ENCODE measurements around the gene SECTM1.

The SECTM1 gene

DNA sequence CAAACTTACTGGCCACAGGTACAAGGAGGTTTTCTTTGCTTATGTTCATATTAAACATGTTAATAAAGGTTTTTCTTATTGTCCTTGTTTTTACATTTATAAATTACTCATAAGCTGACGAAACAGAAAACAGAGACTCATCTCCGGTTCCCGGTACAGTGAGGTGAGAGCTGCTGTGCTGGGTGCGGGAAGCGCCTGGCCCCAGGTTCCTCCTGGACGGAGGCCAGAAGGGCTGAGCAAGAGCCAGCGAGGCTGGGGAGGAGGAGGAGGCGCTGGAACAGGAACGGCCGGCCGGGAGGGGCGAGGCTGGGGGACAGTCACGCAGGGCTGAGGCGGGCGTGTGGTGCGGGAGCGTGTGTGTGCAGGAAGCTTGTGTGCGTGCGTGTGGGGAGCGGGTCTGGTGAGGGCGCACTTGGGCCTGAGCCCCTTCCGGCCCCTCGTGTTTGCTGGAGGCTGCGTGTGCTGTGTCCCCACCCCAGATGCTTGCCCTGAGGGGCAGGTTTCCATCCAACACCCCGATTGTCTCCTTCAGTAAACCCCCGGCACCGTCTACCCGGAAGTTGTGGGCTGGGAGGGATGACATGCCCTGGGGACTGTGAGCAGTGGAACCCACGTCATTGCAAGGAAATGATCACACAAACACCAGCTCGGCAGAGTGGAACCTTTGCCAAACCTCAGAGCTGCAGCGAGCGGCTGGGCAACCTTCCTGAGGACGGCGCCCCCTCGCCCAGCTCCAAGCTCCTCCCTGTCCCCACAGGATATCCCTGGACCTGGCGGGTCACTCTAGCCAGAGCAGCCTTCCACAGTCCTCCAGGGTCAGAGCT, 35.6 kb downstream of the SECTM1 start:
- DNase-seq: peak; percentile 93

DNA sequence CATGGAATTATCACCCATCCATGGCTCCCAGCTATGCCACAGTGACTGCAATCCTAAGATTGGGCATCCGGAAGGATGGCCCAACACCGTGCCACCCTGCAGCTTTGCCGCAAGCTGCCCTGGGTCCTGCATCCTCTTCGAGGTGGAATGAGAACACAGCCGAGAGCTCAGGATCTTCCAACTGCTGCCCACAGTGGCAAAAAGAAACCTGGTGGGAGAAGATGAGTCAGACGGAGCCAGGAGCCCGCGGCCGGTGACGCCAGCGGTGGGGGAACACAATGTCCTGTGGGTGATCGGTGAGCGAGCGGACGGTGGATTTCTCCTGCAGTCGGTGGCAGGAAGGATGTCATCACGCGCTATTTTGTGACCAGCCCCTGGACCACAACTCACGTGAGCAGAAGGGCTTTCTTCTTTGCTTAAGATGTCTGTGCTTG, 36.3 kb downstream of the SECTM1 start:
- DNase-seq: peak; percentile 89

DNA sequence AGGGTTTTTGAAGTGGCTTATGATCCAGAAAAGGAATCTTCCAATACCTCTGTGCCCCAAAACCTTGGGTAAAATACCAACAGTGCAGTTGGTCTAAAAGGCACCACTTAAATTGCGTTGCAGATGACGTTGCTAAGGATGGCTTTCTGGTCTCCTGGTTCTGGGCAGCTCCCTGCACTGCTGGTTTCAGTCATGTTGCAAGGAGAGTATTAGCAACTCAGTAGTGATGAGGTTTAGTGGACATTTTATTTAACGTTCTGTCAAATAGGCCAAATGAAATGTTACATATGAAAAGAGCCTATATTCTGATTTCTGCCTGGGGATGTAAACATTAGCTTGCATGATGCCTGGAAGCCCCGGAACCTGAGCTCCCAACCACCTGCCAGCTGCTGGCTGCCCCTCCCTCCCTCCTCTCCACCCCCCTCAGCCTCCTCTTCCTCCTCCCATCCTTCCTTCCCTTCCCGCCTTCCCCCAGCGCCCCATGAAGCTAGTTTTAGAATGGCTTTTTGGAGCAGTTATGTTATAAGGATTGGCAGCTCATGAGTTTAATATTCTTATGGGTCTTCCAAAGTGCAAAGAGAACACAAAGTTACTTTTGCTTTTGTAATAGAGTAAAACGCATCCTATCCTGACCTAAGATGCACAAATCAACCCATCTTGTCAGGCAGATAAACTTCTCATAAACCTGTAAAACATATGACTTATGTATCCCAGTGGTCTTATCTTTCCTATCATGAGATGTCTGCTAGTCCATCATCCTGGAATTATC, 36.9 kb downstream of the SECTM1 start:
- peak; percentile 39 for DNase-seq

DNA sequence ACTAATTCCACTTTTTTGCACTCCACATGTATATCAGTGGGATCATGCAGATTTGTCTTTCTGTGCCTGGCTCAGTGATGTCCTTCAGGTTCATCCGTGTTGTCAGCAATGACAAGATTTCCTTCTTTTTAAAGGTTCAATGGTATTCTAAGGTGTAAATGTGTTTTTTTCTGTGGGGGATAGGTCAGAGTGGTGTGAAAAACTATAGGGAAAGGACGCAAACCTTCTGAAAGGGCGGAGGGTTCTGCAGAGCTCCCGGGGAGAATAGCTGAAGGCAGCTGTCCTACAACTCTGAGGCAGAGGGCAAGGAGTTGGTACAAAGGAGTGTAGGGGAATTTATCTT, 38.1 kb downstream of the SECTM1 start:
- no peak for DNase-seq

DNA sequence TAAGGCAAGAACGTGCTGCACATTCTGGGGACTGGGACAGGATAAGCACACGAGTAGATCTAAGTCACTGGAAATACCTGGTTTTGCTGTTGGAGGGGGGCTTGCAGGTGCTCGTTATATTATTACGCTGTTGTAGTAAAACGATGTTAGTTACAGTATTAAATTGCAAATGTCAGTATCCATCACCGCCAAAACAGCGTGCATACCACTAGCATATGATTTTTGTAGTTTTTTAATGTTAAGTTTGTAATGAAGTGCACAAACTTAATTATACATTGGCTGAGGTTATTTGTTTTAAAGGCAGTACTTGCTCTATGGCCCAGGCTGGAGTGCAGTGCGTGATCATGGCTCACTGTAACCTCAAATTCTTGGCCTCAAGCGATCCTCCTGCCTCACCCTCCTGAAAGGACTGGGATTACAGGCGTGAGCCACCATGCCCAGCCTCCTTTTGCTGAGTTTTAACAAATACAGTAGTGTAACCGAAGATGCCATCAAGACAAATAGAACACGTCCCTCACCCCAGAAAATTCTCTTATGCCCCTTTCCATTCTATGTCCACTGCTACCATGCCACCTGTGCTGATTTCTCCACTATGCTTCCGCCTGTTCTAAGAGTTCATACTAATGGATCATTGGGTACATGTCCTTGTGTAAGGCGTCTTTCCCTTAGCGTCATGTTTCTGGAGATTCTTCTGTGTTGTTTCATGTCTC, 39.3 kb downstream of the SECTM1 start:
- DNase-seq: no peak

DNA sequence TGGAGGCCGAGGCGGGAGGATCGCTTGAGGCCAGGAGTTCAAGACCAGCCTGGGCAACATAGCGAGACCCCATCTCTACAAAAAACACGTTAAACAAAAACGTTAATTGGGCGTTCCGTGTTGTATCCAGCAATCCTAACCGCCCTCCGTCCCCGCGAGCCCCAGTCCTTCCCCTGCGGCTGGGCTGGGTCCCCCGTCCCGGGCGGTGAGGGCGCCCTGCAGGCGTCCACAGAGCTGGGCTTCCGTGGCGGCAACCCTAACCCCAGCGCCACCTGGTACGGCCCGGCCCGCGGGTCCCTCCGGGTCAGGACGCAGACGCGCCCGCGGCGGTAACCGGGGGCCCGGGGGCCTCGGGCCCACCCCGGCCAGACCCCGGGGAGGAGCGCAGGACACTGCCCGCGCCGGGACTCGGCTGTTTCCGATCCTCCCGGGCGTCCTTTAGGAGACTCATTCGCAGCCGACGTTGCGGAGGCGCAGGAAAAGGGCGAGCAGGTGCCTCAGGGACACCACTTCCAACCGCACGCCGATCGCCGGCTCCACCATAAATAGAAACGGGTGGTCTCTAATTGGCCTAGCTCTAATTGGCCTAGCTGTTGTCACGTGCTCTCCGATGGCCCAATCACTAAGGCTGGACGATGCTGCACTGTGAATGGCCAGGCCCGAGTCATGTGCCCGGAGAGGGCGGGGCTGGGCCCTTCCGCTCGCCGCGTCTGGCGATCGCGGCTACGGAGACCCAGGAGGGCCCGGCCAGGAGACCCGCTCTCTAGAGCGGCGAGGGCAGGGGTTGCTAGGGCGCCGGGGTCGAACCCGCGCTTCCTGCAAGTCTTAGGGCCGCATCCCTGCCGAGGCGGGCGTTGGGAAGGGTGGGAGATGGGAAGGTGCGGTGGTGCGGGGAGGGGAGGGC, 41.1 kb downstream of the SECTM1 start:
- peak; percentile 99 for DNase-seq

DNA sequence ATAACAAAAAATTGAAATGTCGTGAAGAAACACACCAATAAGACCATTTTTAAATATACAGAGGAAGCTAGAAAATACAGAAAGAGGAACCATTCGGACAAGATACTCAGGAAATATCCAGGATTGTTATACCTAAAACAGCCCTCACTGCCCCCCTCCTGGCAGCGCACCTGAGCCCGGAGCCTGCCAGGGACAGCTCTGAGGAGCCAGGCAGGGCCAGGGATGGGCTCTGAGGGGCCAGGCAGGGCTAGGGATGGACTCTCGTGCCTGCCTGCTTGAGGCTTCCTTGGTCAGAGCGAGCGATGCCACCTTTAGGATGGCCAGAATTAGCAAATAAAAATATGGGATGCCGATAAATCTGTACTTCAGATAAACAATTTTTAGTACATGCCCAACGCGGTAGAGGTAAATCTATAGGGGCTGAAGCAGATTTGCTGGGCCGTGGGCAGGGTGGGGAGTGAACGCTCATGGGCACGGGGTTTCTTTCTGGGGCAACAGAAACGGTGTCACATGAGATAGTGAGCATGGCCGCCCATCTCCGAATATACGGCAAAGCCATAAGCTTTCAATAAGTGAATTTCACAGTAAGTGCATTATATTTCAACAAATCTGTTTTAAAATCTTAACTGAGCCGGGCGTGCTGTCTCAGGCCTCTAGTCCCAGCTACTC, 41.9 kb downstream of the SECTM1 start:
- DNase-seq: no peak

DNA sequence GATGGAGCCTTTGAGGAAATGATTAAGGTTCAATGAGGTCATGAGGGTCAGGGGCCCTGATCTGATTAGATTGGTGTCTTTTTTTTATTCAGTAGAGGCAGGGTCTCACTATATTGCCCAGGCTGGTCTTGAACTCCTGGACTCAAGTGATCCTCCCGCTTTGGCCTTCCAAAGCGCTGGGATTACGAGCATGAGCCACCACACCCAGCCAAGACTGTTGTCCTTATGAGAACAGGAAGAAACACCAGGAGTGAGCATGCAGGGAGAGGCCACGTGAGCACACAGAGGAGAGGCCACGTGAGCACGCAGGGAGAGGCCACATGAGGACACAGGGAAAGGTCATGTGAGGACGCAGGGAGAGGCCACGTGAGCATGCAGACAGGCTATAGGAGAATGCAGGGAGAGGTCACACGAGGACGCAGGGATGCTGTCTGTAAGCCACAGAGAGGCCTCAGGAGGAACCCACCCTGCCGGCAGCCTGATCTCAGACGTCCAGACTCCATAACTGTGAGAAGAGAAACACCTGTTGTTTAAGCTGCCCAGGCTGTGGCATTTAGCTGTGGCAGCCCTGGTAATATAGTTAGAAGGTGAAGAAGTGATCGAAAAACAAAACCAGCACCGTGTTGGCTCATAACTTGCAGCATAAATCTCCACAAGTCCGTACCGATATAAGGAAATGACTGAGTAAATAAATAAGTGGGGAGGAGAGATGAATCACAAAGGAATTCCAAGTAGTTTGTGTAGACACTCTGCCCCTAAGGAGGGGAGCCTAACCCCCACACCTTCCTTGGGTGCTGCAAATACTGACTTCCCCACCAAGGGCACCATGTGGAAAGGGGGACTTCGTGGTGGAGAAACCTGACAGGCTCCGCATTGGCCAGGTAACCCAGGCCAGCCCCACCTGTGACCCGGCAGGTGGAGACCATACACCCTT, 45.4 kb downstream of the SECTM1 start:
- peak; percentile 86 for DNase-seq

DNA sequence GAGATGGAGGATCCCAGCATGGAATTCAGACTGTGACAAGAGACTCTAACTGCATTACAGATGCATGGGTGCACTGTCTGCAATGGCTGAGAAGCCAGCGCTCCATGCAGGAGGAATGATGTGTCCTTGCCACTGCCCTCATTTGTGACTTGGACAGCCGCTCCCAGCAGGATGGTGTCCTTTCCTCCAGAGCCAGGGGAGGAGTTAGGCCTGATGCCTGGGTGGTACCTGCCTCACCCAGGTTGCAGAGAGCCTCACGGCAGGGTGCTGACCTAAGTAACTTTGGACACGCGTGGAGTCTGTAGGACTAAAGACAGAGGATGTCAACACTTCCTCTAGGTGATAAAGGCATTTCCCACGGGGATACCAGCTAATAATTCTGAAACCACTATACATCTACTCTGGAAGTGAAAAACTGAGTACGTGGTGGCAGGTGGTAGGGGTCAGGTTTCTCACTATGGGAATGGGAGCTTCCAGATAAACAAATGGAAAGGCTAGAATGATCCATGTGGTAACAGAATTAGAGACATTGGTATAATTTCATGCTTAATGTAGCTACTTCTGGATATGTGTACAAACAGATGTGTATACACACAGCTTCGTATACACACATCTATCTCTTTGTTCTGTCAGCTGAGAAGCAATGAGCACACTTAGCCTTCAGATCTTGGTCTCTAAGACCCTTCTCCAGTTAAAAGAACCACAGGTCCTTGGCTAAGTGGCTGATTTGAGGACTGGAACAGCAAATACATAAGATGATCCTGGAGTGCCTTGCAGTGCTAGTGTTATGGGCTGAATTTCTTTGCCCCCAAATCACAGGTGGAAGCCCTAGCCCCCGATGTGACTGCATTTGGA, 46.3 kb downstream of the SECTM1 start:
- DNase-seq: no peak

DNA sequence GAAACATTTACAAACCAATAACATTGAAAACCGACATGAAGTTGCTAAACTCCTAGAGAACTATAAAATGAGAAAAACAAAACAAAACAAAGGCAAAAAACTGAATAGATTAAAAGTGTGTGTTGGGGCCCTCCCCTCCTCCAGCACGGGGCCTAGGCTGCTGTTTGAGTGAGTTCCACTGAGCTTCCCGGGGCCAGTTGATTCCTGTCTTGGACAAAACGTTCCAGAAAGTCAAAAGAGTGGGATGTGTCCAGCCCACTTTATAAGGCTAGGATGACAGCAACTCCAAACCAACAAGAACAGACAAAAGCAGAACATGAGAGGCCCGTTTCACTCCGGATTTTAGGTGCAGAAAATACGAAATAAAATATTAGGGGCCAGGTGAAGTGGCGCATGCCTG, 48.4 kb downstream of the SECTM1 start:
- no peak for DNase-seq

DNA sequence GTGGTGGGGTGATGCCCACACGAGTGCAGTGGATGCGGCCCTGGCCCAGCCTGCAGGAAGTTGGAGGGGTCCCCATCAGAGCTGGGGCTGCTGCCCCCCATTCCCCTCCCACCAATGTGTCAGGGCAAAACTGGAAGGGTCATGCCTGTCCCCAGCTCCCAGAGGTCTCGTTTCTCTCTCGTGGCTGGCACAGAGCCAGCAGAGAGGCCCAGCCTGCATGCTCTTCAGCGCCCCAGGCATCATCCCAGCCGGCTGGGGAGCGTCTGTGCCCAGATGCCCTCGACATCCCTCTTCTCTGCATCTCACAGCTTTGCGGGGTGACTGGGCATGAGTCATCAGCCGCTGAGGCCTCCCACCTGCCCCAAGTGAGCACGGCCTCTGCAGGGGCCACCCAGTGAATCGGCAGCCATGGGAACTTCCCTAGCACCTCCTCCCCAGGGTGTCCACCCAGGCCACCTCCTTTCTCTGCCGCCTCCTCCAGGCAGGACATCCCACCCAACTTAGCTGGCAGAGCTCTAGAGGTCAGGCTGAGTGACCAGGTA, 50.3 kb downstream of the SECTM1 start:
- peak; percentile 75 for DNase-seq

DNA sequence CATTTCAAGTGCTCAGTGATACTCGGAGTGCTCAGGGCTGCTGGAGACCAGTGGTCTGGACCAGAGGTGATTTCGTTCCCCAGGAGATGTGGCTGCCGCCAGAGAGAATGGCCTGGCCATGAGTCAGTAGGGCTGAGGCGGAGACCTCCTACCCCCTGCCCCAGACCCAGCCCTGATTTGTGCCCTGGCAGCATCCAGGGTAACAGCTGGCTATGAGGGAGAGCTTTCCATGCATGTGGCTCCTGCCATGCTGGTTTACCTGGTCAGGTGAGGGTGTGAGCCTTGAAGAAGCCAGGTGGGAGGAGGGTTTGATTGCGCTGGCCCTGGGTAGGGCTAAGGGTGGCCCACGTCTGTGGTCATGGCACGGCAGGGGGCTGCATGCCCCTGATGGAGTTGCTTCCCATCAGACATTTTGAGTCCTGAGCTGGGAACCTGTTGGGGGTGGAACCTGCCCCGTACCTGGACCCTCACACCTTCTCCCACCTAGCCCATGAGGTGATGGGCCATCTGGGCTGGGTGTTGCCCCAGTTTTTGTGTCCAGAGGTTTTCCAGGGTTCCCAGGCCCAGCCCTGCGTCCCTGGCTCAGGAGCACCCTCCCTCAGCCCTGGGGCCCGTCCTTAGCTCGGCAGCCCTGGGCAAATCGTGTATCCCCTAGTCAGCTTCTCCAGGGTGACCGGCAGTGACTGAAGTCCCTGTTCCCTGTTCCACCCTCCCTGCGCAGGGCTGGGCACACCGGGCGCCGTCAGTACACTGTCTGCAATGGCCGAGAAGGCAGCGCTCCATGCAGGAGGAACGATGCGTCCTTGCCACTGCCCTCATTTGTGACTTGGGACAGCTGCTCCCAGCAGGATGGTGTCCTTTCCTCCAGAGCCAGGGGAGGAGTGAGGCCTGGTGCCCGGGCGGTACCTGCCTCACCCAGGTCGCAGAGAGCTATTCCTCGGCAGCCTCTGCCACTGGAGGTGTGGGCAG, 51.0 kb downstream of the SECTM1 start:
- DNase-seq: no peak

DNA sequence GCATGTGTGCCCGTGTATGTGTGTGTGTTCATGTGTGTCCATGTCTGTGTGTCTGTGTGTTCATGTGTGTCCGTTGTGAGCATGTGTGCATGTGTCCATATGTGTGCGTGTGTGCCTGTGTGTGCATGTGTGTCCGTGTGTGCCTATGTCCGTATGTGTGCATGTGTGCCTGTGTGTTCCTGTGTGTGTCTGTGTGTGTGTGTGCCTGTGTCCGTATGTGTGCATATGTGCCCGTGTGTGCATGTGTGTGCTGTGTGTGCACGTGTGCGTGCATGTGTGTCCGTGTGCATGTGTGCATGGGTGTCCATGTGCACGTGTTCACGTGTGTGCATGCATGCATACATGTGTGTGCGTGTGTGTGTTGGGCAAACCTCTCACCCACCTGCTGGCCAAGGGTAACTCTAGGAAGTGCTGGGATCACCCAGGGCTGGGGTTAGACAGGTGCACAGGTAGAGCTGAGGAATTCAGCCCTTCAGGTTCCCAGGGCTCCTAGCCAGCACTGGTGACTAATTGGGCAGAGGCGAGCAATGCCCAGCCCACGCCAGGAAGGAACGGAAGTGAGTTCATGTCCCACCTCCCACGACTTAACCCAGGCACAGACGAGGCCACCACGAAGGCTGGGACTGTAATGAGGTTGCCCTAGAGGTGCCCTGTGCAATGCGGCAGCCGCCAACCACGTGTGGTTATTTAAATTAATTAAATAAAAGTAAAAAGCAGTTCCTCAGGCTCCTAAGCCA, 51.9 kb downstream of the SECTM1 start:
- DNase-seq: peak; percentile 42

DNA sequence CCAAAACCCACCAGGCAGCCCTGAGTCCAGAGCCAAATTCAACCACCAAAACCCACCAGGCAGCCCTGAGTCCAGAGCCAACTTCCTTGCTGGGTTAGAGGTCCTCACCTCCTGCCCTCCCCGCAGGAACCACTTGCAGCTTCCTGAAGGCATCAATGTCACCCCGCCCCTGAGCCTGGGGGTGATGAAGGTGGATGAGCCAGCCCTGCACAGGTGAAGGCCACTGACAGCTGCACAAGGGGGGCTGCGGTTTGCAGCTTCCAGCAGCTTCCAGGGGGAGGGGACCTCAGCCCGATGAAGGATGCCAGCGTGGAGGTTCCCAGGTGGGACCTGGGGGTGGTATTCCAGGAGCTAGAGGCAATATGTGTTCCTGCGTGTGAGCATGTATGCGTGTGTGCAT, 52.5 kb downstream of the SECTM1 start:
- DNase-seq: no peak

DNA sequence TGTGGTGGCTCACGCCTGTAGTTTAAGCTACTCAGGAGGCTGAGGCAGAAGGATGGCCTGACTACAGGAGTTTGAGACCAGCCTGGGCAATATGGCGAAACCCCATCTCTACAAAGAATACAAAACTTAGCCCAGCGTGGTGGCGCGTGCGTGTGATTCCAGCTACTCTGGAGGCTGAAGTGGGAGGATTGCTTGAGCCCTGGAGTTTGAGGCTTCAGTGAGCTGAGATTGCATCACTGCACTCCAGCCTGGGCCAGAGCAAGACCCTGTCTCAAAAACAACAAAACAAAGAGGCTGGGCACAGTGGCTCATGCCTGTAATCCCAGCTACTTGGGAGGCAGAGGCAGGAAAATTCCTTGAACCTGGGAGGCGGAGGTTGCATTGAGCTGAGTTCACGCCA, 53.0 kb downstream of the SECTM1 start:
- DNase-seq: no peak

DNA sequence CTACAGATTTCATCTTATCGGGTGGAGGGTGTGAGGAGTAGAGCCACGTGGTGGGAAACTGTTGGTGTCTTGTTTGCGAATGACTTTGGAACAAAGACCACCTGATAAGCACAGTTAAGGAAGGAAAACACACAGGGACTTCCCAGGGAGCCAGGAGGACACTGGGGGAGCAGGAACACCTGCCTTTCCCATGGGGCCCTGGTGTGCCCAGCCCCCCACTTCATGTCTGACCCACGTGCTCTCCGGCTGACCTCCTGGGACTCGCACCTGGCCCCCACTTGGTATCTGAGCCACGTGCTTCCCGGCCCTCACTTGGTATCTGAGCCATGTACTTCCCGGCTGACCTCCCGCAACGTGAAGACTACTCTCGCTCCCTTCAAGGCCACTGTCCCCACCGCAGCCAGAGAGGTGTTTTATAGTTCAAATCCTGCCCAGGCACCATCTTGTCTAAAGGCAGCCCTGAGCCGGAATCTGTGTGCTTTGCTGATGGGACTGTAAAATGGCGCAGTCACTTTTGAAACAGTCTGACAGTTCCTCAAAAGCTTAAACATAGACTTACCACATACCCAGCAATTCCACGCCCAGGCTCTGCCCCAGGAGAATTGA, 54.7 kb downstream of the SECTM1 start:
- no peak for DNase-seq

DNA sequence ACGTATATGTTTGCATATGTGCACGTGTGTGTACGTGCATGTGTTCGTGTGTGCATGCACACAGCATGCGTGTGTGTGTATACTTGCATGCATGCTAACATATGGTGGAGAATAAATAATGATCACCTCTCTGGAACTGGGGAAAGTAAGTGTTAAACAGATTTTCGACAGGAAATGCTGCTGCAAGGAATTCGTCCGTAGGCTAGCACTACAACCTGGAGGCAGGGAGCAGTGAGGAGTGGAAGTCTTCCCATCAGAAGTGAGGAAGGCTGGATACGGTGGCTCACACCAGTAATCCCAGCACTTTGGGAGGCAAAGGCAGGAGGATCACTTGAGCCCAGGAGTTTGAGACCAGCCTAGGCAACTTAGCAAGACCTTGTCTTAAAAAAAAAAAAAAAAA, 55.3 kb downstream of the SECTM1 start:
- DNase-seq: no peak

Data from DMS53 (cell line).